Endothelial cell (in vitro differentiated cells): ENCODE results near the gene ARPP21. TPM values are rescaled to one million over a fixed set of nuclear protein-coding genes. Genes with fewer than 3 reads are reported as not detected.

Source experiments
- DNase-seq: peaks from one replicate; pipeline ENCODE4 v3.0.0; 2021; ENCODE audit warnings: low spot score
- H3K27ac Mint-ChIP-seq: one replicate; pipeline ENCODE4 v1.8.0; 2021; ENCODE audit warnings: mixed read lengths, inconsistent platforms; ENCODE audit not compliant: unreplicated experiment
- H3K27me3 Mint-ChIP-seq: one replicate; pipeline ENCODE4 v1.8.0; 2021; ENCODE audit warnings: mild to moderate bottlenecking, moderate library complexity, mixed read lengths, inconsistent platforms; ENCODE audit not compliant: unreplicated experiment
- H3K36me3 Mint-ChIP-seq: one replicate; pipeline ENCODE4 v1.8.0; 2021; ENCODE audit warnings: mild to moderate bottlenecking, low read depth, mixed read lengths, inconsistent platforms; ENCODE audit not compliant: unreplicated experiment
- H3K4me1 Mint-ChIP-seq: one replicate; pipeline ENCODE4 v1.8.0; 2021; ENCODE audit warnings: mild to moderate bottlenecking, mixed read lengths, inconsistent platforms; ENCODE audit not compliant: unreplicated experiment
- H3K4me3 Mint-ChIP-seq: one replicate; pipeline ENCODE4 v1.8.0; 2021; ENCODE audit warnings: mild to moderate bottlenecking, mixed read lengths, inconsistent platforms; ENCODE audit not compliant: unreplicated experiment
- H3K9me3 Mint-ChIP-seq: one replicate; pipeline ENCODE4 v1.8.0; 2021; ENCODE audit warnings: mixed read lengths, inconsistent platforms; ENCODE audit not compliant: unreplicated experiment
- total RNA-seq: library from RNA; stranded (reverse); fragmentation: NEBNext Ultra II Directional; extraction: Animal tissue kit (Norgen Biotek cat#: 25700); gene quantifications from one replicate; pipeline ENCODE4 v1.2.1, GENCODE V29; 2021; ENCODE audit not compliant: unreplicated experiment
- TF ChIP-seq, protein P1 (sequence below): fragments of 200-600 bp; sonication (generic); IDR thresholded peaks from one replicate; pipeline ENCODE4 v1.5.0; 2021; ENCODE audit warnings: antibody characterized with exemption; ENCODE audit not compliant: unreplicated experiment

ARPP21 gene
- total RNA-seq, 1 donor from 2014 or later: not detected

DNA sequence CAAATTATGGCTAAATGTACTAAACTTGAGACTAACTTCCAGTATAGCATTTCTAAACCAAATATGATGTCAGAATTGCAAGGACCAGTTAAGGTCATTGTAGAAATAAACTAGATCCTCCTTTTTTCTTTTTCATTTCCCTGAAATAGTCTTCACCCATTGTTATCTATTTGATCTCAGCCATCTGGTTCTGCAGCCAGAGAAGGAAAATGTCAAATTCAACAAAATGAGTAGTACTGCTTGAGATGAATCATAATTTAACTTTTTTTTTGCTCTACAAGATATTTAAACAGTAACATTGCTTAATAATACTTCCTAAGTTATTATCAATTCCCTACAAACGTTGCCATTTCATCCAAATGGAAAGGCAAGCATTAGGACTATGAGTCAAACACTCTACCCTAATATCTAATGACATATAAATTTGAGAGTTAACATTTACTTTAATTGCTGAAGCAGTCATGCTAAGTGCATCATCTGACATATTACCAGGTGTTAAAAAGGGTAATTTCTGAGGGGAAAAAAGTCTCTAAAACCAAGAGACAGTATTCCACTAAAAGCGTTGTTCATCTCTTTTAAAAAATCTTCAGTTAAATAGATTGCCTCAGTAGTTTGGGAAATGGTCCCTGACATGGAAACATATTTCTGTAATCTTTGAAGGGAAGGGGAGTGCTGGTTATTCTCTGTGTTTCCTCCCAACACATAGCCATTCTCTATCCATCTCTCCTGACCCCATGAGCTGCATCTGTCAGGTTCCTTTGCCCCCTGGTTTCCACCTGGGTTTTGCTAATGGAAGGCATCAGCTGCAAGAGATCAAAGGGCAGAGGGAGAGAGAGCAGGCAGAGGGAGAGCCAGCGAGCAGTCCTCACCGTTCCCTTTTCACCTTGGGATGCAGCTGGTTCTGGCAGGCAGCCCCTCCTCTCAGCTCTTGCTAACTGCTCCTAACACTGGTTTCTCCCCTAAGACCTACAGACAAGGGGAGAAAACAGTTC, 138.5 kb downstream of the ARPP21 start:
- no peaks in the 10 kb centered on the region for H3K27me3 Mint-ChIP-seq
- no peak overlapping the region for H3K27ac Mint-ChIP-seq
- H3K36me3 Mint-ChIP-seq: no peaks in the 10 kb centered on the region

DNA sequence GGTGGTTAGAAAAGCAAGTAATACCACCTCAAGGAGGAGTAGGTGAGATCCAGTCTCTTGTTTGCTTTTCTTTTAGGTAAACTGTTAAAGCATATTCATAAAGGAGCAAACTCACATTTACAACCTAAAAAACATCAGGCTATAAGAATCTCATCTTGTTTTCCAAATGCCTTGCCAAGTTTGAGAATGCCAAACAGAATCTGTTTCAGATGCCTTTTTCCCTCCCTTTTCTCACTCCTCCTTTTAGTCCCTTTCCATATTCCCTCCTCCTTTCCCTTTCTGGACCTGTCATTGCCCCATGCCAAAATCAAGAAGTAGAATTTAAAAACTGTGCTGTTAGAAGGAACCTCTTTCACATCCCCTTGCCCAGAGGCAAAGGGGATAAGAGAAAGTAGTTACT, 140.3 kb downstream of the ARPP21 start:
- Mint-ChIP-seq H3K4me1 (peaks cover 3% of the 10 kb centered on the region), H3K9me3 (no peaks in the 10 kb centered on the region), H3K27ac (no peak overlapping the region), H3K4me3 (no peak overlapping the region), H3K36me3 (no peaks in the 10 kb centered on the region), H3K27me3 (no peaks in the 10 kb centered on the region)
- TF ChIP-seq, protein P1, sequence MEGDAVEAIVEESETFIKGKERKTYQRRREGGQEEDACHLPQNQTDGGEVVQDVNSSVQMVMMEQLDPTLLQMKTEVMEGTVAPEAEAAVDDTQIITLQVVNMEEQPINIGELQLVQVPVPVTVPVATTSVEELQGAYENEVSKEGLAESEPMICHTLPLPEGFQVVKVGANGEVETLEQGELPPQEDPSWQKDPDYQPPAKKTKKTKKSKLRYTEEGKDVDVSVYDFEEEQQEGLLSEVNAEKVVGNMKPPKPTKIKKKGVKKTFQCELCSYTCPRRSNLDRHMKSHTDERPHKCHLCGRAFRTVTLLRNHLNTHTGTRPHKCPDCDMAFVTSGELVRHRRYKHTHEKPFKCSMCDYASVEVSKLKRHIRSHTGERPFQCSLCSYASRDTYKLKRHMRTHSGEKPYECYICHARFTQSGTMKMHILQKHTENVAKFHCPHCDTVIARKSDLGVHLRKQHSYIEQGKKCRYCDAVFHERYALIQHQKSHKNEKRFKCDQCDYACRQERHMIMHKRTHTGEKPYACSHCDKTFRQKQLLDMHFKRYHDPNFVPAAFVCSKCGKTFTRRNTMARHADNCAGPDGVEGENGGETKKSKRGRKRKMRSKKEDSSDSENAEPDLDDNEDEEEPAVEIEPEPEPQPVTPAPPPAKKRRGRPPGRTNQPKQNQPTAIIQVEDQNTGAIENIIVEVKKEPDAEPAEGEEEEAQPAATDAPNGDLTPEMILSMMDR: no peak
- DNase-seq: no peak

More for the DNA sequence above, 138.5 kb downstream of the ARPP21 start:
- peaks cover under 1% of the 10 kb centered on the region for H3K4me1 Mint-ChIP-seq
- DNase-seq: no peak
- H3K9me3 Mint-ChIP-seq: no peaks in the 10 kb centered on the region
- no peak overlapping the region for H3K4me3 Mint-ChIP-seq
- TF ChIP-seq, protein P1: no peak

DNA sequence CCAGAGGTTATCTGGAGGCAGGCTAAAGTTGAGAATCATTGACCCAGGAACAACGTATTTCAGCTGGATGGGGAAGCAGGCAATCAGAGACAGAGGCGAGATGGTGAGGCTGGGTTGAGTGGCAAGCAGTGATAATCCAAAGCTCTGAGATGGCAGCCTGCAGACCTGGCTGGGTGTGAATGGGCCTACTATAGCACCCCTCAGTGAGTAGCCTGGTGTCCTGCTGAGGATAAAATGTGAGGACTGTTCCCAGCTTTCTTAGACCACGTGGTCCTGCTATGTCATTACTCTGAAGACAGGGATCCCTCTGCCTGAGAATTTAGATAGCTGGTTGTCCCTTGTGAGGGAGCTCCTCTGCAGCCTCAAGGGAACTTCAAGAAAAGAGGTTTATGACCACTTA, 141.5 kb downstream of the ARPP21 start:
- Mint-ChIP-seq H3K27ac (no peak overlapping the region), H3K4me1 (peaks cover 3% of the 10 kb centered on the region), H3K27me3 (no peaks in the 10 kb centered on the region), H3K4me3 (no peak overlapping the region), H3K36me3 (no peaks in the 10 kb centered on the region), H3K9me3 (no peaks in the 10 kb centered on the region)
- no peak for DNase-seq
- TF ChIP-seq, protein P1: no peak

DNA sequence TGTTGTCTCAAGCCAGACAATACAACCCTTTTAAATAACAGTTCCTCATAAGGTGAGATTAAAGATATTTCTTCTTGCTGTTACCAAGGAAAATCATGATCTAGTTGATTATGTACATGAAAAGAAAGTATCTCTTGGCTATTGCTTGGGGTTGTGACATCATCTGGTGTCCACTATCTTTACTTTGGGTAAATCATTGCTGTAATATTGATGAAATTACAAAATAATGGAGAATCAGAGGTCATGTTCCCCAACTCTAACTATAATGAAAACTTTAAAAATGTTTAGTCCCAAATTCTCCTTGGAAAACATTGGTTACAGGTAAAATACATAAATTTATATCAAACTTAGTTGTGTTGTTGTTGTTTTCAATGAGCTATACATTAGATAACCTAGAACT, 142.2 kb downstream of the ARPP21 start:
- TF ChIP-seq, protein P1: no peak
- no peak overlapping the region for H3K27ac Mint-ChIP-seq

DNA sequence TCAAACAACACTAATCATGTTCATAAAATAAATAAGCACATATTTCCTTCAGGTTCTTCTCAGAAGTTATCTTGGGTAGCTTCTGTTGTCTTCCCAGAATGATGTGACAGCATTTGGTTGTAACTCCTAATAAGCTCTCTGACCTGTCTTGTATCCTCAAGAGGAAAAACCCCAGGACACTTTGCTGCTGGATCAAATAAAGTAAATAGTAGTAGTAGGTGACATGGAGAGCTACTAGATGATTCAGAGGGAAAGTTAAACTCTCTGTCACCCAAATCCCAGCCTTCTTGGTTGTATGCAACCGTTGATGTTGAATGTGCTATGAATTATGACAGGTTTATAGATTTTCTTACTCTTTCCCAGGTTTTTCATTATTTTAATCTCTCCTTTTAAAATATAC, 143.0 kb downstream of the ARPP21 start:
- no peak for DNase-seq
- Mint-ChIP-seq H3K9me3 (no peaks in the 10 kb centered on the region), H3K36me3 (no peaks in the 10 kb centered on the region), H3K4me1 (peaks cover 3% of the 10 kb centered on the region), H3K27me3 (no peaks in the 10 kb centered on the region), H3K27ac (no peak overlapping the region), H3K4me3 (no peak overlapping the region)
- TF ChIP-seq, protein P1: no peak

More for the DNA sequence above, 142.2 kb downstream of the ARPP21 start:
- H3K4me1 Mint-ChIP-seq: peaks cover 3% of the 10 kb centered on the region
- H3K4me3 Mint-ChIP-seq: no peak overlapping the region
- no peaks in the 10 kb centered on the region for H3K36me3 Mint-ChIP-seq
- no peaks in the 10 kb centered on the region for H3K27me3 Mint-ChIP-seq
- DNase-seq: no peak
- no peaks in the 10 kb centered on the region for H3K9me3 Mint-ChIP-seq
